HEK293T (cell line): Measurements from ENCODE around the gene GAD1.

Source experiments
- CTCF ChIA-PET: fragments of 350-600 bp; formaldehyde crosslinking; extraction: SDS; loops from one replicate; lab custom pipeline; 2021; ENCODE audit warnings: antibody characterized with exemption, inconsistent platforms; lab: Yijun Ruan, JAX
- POLR2A ChIA-PET: fragments of 350-600 bp; formaldehyde crosslinking; extraction: SDS; loops from one replicate; lab custom pipeline; 2020; ENCODE audit warnings: antibody characterized with exemption, inconsistent platforms; lab: Yijun Ruan, JAX
- DNase-seq: peaks from one replicate; pipeline ENCODE4 v3.0.0; 2012; ENCODE audit warnings: mixed read lengths; ENCODE audit errors: extremely low spot score
- ARNT ChIP-seq: fragments of 450-650 bp; IDR thresholded peaks from 2 replicates; pipeline ENCODE4 v1.6.1; 2017; ENCODE audit warnings: mild to moderate bottlenecking
- BHLHE40 ChIP-seq: fragments of 450-650 bp; IDR thresholded peaks from 2 replicates; pipeline ENCODE4 v1.6.1; 2016; ENCODE audit warnings: mild to moderate bottlenecking, moderate library complexity, borderline replicate concordance
- CTBP1 ChIP-seq: fragments of 450-650 bp; IDR thresholded peaks from 2 replicates; pipeline ENCODE4 v1.6.1; 2016; ENCODE audit warnings: borderline replicate concordance
- ELF4 ChIP-seq: fragments of 450-650 bp; IDR thresholded peaks from 2 replicates; pipeline ENCODE4 v1.6.1; 2017; ENCODE audit warnings: antibody characterized with exemption
- FOXA1 ChIP-seq: fragments of 450-650 bp; IDR thresholded peaks from 2 replicates; pipeline ENCODE4 v1.6.1; 2016; ENCODE audit warnings: mild to moderate bottlenecking
- FOXK2 ChIP-seq: fragments of 450-650 bp; IDR thresholded peaks from 2 replicates; pipeline ENCODE4 v1.6.1; 2016; ENCODE audit warnings: mild to moderate bottlenecking
- FOXM1 ChIP-seq: fragments of 450-650 bp; IDR thresholded peaks from 2 replicates; pipeline ENCODE4 v1.6.1; 2017; ENCODE audit warnings: mild to moderate bottlenecking, borderline replicate concordance
- HDGF ChIP-seq: fragments of 450-650 bp; IDR thresholded peaks from 2 replicates; pipeline ENCODE4 v1.6.1; 2017; ENCODE audit warnings: antibody characterized with exemption, borderline replicate concordance
- L3MBTL2 ChIP-seq: fragments of 450-650 bp; conservative IDR thresholded peaks from 2 replicates; pipeline ENCODE4 v1.6.1; 2016; ENCODE audit warnings: mild to moderate bottlenecking
- LEF1 ChIP-seq: fragments of 450-650 bp; IDR thresholded peaks from 2 replicates; pipeline ENCODE4 v1.6.1; 2017; ENCODE audit warnings: mild to moderate bottlenecking, borderline replicate concordance
- NFRKB ChIP-seq: fragments of 450-650 bp; IDR thresholded peaks from 2 replicates; pipeline ENCODE4 v1.6.1; 2016; ENCODE audit warnings: mild to moderate bottlenecking, moderate library complexity
- PKNOX1 ChIP-seq: fragments of 450-650 bp; IDR thresholded peaks from 2 replicates; pipeline ENCODE4 v1.6.1; 2016
- SP1 ChIP-seq: fragments of 450-650 bp; IDR thresholded peaks from 2 replicates; pipeline ENCODE4 v1.6.1; 2017
- SUZ12 ChIP-seq: fragments of 450-650 bp; IDR thresholded peaks from 2 replicates; pipeline ENCODE4 v1.6.1; 2016; ENCODE audit warnings: mild to moderate bottlenecking
- TARDBP ChIP-seq: fragments of 450-650 bp; IDR thresholded peaks from 2 replicates; pipeline ENCODE4 v1.6.1; 2016
- ZNF384 ChIP-seq: fragments of 450-650 bp; IDR thresholded peaks from 2 replicates; pipeline ENCODE4 v1.6.1; 2016

The GAD1 gene

GRCh38 chr2:170862286-170862902 lies 45.7 kb downstream of the GAD1 start:
- DNase-seq: no peak
- ChIA-PET CTCF (interaction anchor here (0.5 to 1.4 kb wide), 3 partner anchors 11 to 472 kb away, joined by 3 to 4 read pairs (median 3); no protein-coding TSS in a partner anchor), POLR2A (no interaction called here)
- TF ChIP-seq SP1 (no peak), TARDBP (no peak), ARNT (no peak), PKNOX1 (no peak), ELF4 (no peak), BHLHE40 (no peak)

- ChIA-PET POLR2A (no interaction called here), CTCF (no interaction called here)
- DNase-seq: no peak
- no peak for TF ChIP-seq SP1
- no peak for TF ChIP-seq TARDBP
- TF ChIP-seq FOXK2: no peak
- no peak for TF ChIP-seq BHLHE40
- TF ChIP-seq SUZ12: no peak
- no peak for TF ChIP-seq ZNF384
- no peak for TF ChIP-seq ARNT
- no peak for TF ChIP-seq LEF1
- no peak for TF ChIP-seq HDGF
- TF ChIP-seq L3MBTL2: no peak
- no peak for TF ChIP-seq NFRKB
- TF ChIP-seq FOXA1: no peak
- TF ChIP-seq FOXM1: no peak
- no peak for TF ChIP-seq CTBP1
- TF ChIP-seq ELF4: no peak
- no peak for TF ChIP-seq PKNOX1
These were observed 46.4 kb downstream of the GAD1 start for GRCh38 chr2:170863087-170863486.

GRCh38 chr2:170869036-170869435 lies 52.3 kb downstream of the GAD1 start:
- CTCF ChIA-PET: interaction anchor here (1.9 kb wide), 1 partner anchor 8 kb away, joined by 5 read pairs; no protein-coding TSS in a partner anchor
- POLR2A ChIA-PET: no interaction called here
- DNase-seq: no peak
- TF ChIP-seq FOXM1: no peak
- TF ChIP-seq NFRKB: no peak
- no peak for TF ChIP-seq SP1
- TF ChIP-seq CTBP1: no peak

- ChIA-PET CTCF (interaction anchor here (1.9 kb wide), 1 partner anchor 8 kb away, joined by 5 read pairs; no protein-coding TSS in a partner anchor), POLR2A (no interaction called here)
- TF ChIP-seq CTBP1: no peak
- no peak for TF ChIP-seq PKNOX1
- TF ChIP-seq ZNF384: no peak
- TF ChIP-seq L3MBTL2: no peak
- no peak for TF ChIP-seq ELF4
- no peak for TF ChIP-seq ARNT
- TF ChIP-seq SUZ12: no peak
- no peak for TF ChIP-seq FOXK2
- no peak for TF ChIP-seq NFRKB
- DNase-seq: no peak
These were observed 52.8 kb downstream of the GAD1 start for GRCh38 chr2:170869461-170869860.

GRCh38 chr2:170873035-170873692 lies 56.5 kb downstream of the GAD1 start:
- ChIA-PET POLR2A (interaction anchor here (0.9 kb wide), 1 partner anchor 561 kb away, joined by 3 read pairs; the partner anchor contains the start of genes DCAF17 and METTL8), CTCF (interaction anchor here (0.6 to 1.8 kb wide), 15 partner anchors 9 to 682 kb away, joined by 3 to 7 read pairs (median 3); partner anchors contain the start of gene GAD1)
- TF ChIP-seq ELF4 (no peak), SUZ12 (no peak), ZNF384 (no peak), PKNOX1 (no peak), HDGF (no peak), ARNT (no peak), SP1 (no peak), LEF1 (no peak), TARDBP (no peak), FOXM1 (no peak), NFRKB (no peak), FOXK2 (no peak), BHLHE40 (no peak)
- DNase-seq: peak; percentile 85

GRCh38 chr2:170878066-170878465 lies 61.4 kb downstream of the GAD1 start:
- CTCF ChIA-PET: interaction anchor here (0.6 to 1.8 kb wide), 3 partner anchors 9 to 42 kb away, joined by 3 to 5 read pairs (median 4); no protein-coding TSS in a partner anchor
- POLR2A ChIA-PET: no interaction called here
- no peak for DNase-seq
- TF ChIP-seq NFRKB: no peak
- no peak for TF ChIP-seq SP1
- TF ChIP-seq ARNT: no peak
- TF ChIP-seq ZNF384: no peak
- no peak for TF ChIP-seq PKNOX1
- no peak for TF ChIP-seq SUZ12
- TF ChIP-seq FOXK2: no peak
- no peak for TF ChIP-seq HDGF
- TF ChIP-seq FOXM1: no peak
